PFSK-1 (cell line): ENCODE measurements around the gene IGF1R.

Source experiments
- POLR2AphosphoS5 ChIP-seq: IDR thresholded peaks from 2 replicates; pipeline ENCODE4 v1.6.1; 2012; ENCODE audit warnings: low read depth, mild to moderate bottlenecking, control low read depth, low read length, moderate library complexity
- REST ChIP-seq, 2 experiments: IDR thresholded peaks; 2 replicates each; pipeline versions ENCODE4 v1.6.1 to v1.8.0; 2011 to 2012; ENCODE audit warnings: low read depth in 2 of 2, low read length in 2 of 2, control low read depth in 1 of 2, inconsistent platforms in 1 of 2, mild to moderate bottlenecking in 1 of 2, moderate library complexity in 1 of 2; ENCODE audit not compliant: insufficient read depth in 1 of 2
- TAF1 ChIP-seq: IDR thresholded peaks from 2 replicates; pipeline ENCODE4 v1.6.1; 2012; ENCODE audit warnings: low read length, control low read depth, borderline replicate concordance; ENCODE audit not compliant: insufficient read depth

GRCh38 chr15:98802187-98802586 is 153.8 kb downstream of the IGF1R start:
- TF ChIP-seq REST (IDR thresholded peaks at IDR 0.05; ENCODE audit: insufficient read depth in 1 of 2, low read depth in 2 of 2, low read length in 2 of 2) (no peak), TAF1 (no peak), POLR2AphosphoS5 (no peak)
